Activated B cell treated with CpG ODN at 0.5 μM for 24 hours (primary cell): ENCODE measurements around the gene WDR27. TPM values are rescaled to one million over a fixed set of nuclear protein-coding genes. Genes with fewer than 3 reads are reported as not detected.

Experiments
- ATAC-seq: fragments of 200-7000 bp; cut with Tn5 transposase; one replicate; pipeline ENCODE4 v1.10.0; 2021; ENCODE audit warnings: low read depth, mild to moderate bottlenecking, moderate library complexity
- CTCF ChIA-PET: fragments of 350-600 bp; sonication (Branson Sonifier 250); formaldehyde crosslinking; loops from one replicate; lab custom pipeline; 2021; ENCODE audit warnings: antibody characterized with exemption; lab: Charles Lee
- POLR2A ChIA-PET: fragments of 350-600 bp; sonication (Branson Sonifier 250); formaldehyde crosslinking; loops from one replicate; lab custom pipeline; 2021; ENCODE audit warnings: antibody characterized with exemption; lab: Charles Lee
- DNase-seq: peaks from one replicate; pipeline ENCODE4 v3.0.0; 2022
- H3K27ac Mint-ChIP-seq: one replicate; pipeline ENCODE4 v1.8.0; 2020; ENCODE audit warnings: mixed read lengths
- H3K27me3 Mint-ChIP-seq: one replicate; pipeline ENCODE4 v1.8.0; 2021; ENCODE audit warnings: mixed read lengths
- H3K36me3 Mint-ChIP-seq: one replicate; pipeline ENCODE4 v1.8.0; 2021; ENCODE audit warnings: low read depth, mixed read lengths
- H3K4me1 Mint-ChIP-seq: one replicate; pipeline ENCODE4 v1.8.0; 2021; ENCODE audit warnings: mixed read lengths
- H3K4me3 Mint-ChIP-seq: one replicate; pipeline ENCODE4 v1.8.0; 2020; ENCODE audit warnings: mild to moderate bottlenecking, mixed read lengths
- H3K9me3 Mint-ChIP-seq: one replicate; pipeline ENCODE4 v1.8.0; 2020; ENCODE audit warnings: mixed read lengths
- CTCF ChIP-seq: fragments of 200-600 bp; IDR thresholded peaks from one replicate; pipeline ENCODE4 v1.8.0; 2022; ENCODE audit warnings: antibody characterized with exemption, mild to moderate bottlenecking
- intact Hi-C: fragments of 100-400 bp; cut with micrococcal nuclease; formaldehyde crosslinking; loops from one replicate; pipeline ENCODE4 v1.15.1; 2024
- total RNA-seq: library from RNA; stranded (reverse); gene quantifications from 2 replicates; pipeline ENCODE4 v1.2.3, GENCODE V29; 2022

The WDR27 gene
- total RNA-seq, 1 donor from 2014 or later, result 49.1 TPM

DNA sequence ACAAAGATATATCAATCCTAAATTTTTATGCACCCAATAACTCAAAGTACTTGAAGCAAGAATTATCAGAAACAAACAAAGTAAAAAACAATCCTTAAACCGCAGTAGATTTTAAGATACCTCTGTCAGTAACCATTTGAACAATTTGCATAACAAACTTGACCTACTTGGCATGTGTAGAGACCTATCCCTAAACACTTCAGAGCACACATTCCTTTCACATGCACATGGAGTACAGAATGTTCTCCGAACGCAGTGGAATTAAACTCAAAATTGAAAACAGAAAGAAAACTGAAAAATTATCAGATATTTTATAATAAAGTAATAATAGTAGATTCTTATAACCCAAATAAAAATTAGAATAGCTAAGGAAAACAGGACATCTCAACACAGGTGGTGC, 285.6 kb downstream of the WDR27 start:
- Mint-ChIP-seq H3K27ac (no peak overlapping the region), H3K4me1 (no peaks in the 10 kb centered on the region), H3K9me3 (peaks cover 10% of the 10 kb centered on the region), H3K36me3 (no peaks in the 10 kb centered on the region), H3K4me3 (no peak overlapping the region), H3K27me3 (no peaks in the 10 kb centered on the region)
- ChIA-PET CTCF (no interaction called here), POLR2A (no interaction called here)
- DNase-seq (no peak), ATAC-seq (no peak)
- intact Hi-C loops, result no loop called here
- TF ChIP-seq CTCF, result no peak

DNA sequence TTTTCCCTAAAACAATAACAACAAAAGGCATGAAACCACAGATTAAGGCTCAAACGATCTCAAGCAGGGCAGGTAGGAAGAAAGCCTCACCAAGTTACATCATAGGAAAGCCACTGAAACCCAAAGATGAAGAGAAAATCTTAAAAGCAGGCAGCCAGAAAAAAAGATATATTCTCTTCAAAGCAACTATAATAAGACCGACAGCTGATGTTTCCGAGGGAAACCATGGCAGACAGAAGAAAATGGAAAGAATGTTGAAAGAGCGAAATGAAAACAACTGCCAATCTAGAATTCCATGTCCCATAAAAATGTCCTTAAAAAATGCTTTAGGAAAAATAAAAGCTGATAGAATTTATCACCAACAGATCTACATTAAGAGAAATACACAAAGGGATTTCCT, 286.6 kb downstream of the WDR27 start:
- Mint-ChIP-seq H3K36me3 (no peaks in the 10 kb centered on the region), H3K9me3 (peaks cover 10% of the 10 kb centered on the region), H3K27me3 (no peaks in the 10 kb centered on the region), H3K4me1 (no peaks in the 10 kb centered on the region), H3K4me3 (no peak overlapping the region), H3K27ac (no peak overlapping the region)
- ChIA-PET POLR2A (no interaction called here), CTCF (no interaction called here)
- no peak for TF ChIP-seq CTCF
- DNase-seq, result no peak
- intact Hi-C loops, result no loop called here
- no peak for ATAC-seq

- peaks cover 10% of the 10 kb centered on the region for H3K9me3 Mint-ChIP-seq
- DNase-seq (no peak), ATAC-seq (no peak)
- CTCF ChIA-PET, result no interaction called here
- H3K4me3 Mint-ChIP-seq, result no peak overlapping the region
- H3K27ac Mint-ChIP-seq, result no peak overlapping the region
- no peaks in the 10 kb centered on the region for H3K27me3 Mint-ChIP-seq
- intact Hi-C loops, result no loop called here
- no peaks in the 10 kb centered on the region for H3K36me3 Mint-ChIP-seq
- H3K4me1 Mint-ChIP-seq, result no peaks in the 10 kb centered on the region
- no peak for TF ChIP-seq CTCF
- POLR2A ChIA-PET, result no interaction called here
These were observed 290.1 kb downstream of the WDR27 start for GRCh38 chr6:169411722-169412121.

GRCh38 chr6:169411296-169411695, 290.5 kb downstream of the WDR27 start:
- Mint-ChIP-seq H3K4me1 (no peaks in the 10 kb centered on the region), H3K27ac (no peak overlapping the region), H3K36me3 (no peaks in the 10 kb centered on the region), H3K4me3 (no peak overlapping the region), H3K9me3 (peaks cover 10% of the 10 kb centered on the region), H3K27me3 (no peaks in the 10 kb centered on the region)
- no peak for TF ChIP-seq CTCF
- POLR2A ChIA-PET, result no interaction called here
- intact Hi-C loops, result no loop called here
- CTCF ChIA-PET, result no interaction called here
- no peak for ATAC-seq
- DNase-seq, result no peak

- TF ChIP-seq CTCF, result no peak
- Mint-ChIP-seq H3K9me3 (peaks cover 4% of the 10 kb centered on the region), H3K27me3 (no peaks in the 10 kb centered on the region), H3K27ac (no peak overlapping the region), H3K4me3 (no peak overlapping the region), H3K36me3 (no peaks in the 10 kb centered on the region), H3K4me1 (no peaks in the 10 kb centered on the region)
- ChIA-PET POLR2A (no interaction called here), CTCF (no interaction called here)
- no peak for ATAC-seq
- no peak for DNase-seq
- intact Hi-C loops, result no loop called here
These were observed 292.0 kb downstream of the WDR27 start for GRCh38 chr6:169409742-169410312.
